Epithelial cell of proximal tubule (primary cell): ENCODE results near the gene VASH2. TPM values are rescaled to one million over a fixed set of nuclear protein-coding genes. Genes with fewer than 3 reads are reported as not detected.
"Not testable (repeated sequence)": the region's sequence is repeated elsewhere in the genome, so short reads cannot be mapped to it uniquely, and the experiment has no call there.

Experiments used
- DNase-seq: peaks from one replicate; pipeline ENCODE4 v3.0.0-alpha.2; 2011; ENCODE audit warnings: low read depth
- H3K4me3 ChIP-seq: 2 replicates; pipeline ENCODE4 v1.5.1; 2011; ENCODE audit warnings: low read depth, mild to moderate bottlenecking, low read length
- CTCF ChIP-seq: conservative IDR thresholded peaks from 2 replicates; pipeline ENCODE4 v1.5.1; 2012; ENCODE audit warnings: low read depth, mild to moderate bottlenecking, low read length
- total RNA-seq: library from RNA; depleted of rRNA; stranded (reverse); fragments of >200 nt; gene quantifications from 2 replicates; pipeline ENCODE4 v1.2.3, GENCODE V29; 2015

The VASH2 gene
- total RNA-seq, 1 donor from 2014 or later: 0.63 TPM

DNA sequence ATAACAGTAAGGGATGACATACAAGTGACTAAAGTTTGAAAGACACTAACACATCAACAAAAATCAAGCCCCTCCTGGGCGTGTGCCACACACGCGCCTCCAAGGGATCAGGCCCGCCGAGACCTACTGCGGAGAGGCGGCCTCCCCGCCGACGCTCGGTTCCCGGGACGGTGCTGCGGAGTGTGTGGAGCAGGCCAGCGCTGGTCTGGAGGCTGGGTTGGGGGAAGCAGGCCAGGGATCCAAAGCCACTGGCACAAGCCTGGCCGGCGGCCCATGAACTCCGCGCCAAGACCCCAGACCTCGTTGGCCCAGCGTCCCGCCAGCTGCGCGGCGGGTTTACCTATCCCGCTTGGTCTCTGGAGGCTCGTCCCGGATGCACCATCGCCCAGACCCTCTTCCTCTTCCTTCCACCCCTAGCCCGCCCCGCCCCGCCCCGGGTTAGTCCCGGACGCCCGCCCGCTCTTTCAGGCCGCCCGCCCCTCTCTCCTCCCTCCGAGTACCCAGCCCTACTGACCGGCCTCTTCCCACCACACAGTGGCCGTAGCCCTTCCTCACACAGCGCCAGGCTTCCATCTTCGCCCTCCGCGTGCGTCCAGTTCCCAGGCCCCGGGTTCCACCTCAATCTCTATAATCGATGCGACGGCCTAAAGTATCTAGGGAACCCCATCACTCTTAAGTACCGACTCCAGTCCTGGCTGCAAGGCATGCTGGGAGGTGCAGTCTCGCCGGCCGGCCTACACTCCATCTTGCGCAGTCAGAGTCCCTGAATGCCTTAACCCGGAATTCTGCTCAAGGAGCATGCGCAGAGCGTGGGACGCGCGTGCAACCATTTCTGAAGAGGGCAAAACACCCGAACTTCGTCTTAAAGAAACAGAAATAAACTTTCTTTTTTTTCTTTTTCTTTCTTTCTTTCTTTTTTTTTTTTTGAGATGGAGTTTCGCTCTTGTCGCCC lies 65.0 kb downstream of the VASH2 start, which contains the start of gene ANGEL2:
Gene ANGEL2, minus strand, starts transcription at position 769 of the 952 bp plus-strand sequence. Its CDS starts 196 bp downstream, at position 573.
- H3K4me3 ChIP-seq: peak within 1 kb of the TSS; percentile 89
- no peak for TF ChIP-seq CTCF
- DNase-seq: peak; percentile 80

GRCh38 chr1:213017447-213018273 lies 67.3 kb downstream of the VASH2 start:
- no peak for DNase-seq
- no peak overlapping the region for H3K4me3 ChIP-seq
- TF ChIP-seq CTCF: no peak

- DNase-seq: no peak
- H3K4me3 ChIP-seq: no peak overlapping the region
- TF ChIP-seq CTCF: no peak
These were observed 69.1 kb downstream of the VASH2 start for GRCh38 chr1:213019450-213019849.

DNA sequence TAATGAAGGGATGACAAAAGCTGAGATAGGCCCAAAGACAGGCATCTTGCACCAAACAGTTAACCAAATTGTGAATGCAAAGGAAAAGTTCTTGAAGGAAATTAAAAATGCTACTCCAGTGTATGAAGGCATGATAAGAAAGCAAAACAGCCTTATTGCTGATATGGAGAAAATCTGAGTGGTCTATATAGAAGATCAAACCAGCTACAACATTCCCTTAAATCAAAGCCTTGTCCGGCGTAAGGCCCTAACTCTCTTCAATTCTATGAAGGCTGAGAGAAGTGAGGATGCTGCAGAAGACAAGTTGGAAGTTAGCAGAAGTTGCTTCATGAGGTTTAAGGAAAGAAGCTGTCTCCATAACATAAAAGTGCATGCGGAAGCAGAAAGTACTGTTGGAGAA lies 69.7 kb downstream of the VASH2 start:
- no peak for DNase-seq
- TF ChIP-seq CTCF: no peak
- H3K4me3 ChIP-seq: no peak overlapping the region

DNA sequence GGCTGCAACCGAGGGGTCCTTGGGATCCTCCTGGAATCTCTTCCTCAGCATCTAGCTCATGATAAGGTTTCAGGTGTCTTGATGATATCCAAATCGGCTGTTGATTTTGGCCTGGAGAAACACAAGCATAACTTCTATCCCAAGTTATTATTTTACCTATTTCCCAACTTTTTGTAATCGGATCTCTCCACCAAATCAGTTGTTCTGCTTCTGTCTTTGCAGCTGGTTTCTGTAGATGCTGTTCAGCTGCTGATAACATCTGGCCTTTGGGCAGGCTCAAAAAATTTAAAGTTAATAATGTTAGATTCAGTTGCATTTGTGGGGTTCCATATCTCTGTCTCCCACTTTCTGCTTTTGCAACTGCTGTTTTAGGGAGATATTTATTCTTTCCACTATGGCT lies 76.7 kb downstream of the VASH2 start:
- not testable (repeated sequence) for H3K4me3 ChIP-seq, DNase-seq

DNA sequence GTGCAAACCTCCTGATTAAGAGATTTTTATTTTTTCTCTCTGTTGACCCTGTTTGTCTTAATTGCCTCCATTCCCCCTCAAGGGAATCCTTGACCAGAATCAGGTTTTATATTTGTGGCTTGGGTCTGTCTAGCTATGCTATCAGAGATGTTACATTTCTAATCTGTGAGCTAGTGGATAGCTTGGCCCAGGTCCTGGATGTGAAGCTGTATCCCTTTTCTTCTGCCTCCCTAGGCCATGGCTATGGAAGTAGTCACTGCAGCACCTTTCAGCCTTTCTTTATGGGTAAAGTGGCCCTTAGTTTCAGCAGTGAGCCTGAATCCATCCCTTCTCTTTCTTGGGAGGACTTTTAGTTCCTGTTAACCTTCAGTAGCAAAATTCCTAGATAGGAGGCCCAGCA lies 82.3 kb downstream of the VASH2 start:
- TF ChIP-seq CTCF: no peak
- no peak overlapping the region for H3K4me3 ChIP-seq
- no peak for DNase-seq

- DNase-seq: no peak
- TF ChIP-seq CTCF: no peak
- H3K4me3 ChIP-seq: no peak overlapping the region
These were observed 84.4 kb downstream of the VASH2 start for GRCh38 chr1:213034713-213035112.
